BJ (cell line): Measurements from ENCODE around the gene BMERB1. TPM values are rescaled to one million over a fixed set of nuclear protein-coding genes. Genes with fewer than 3 reads are reported as not detected.

Source experiments
- CTCF ChIA-PET: fragments of 350-600 bp; formaldehyde crosslinking; extraction: SDS; loops from one replicate; lab custom pipeline; 2021; ENCODE audit warnings: antibody characterized with exemption, inconsistent platforms; lab: Yijun Ruan, JAX
- POLR2A ChIA-PET: fragments of 300-600 bp; sonication (Branson Sonifier 250); formaldehyde crosslinking; extraction: SDS; loops from one replicate; lab custom pipeline; 2021; ENCODE audit warnings: antibody characterized with exemption; lab: Charles Lee
- DNase-seq: peaks from one replicate; pipeline ENCODE4 v3.0.0-alpha.2; 2011; ENCODE audit warnings: low read depth
- H3K27me3 ChIP-seq: 2 replicates; pipeline ENCODE4 v1.6.0; 2011; ENCODE audit warnings: low read length; ENCODE audit not compliant: control insufficient read depth, insufficient read depth
- H3K36me3 ChIP-seq: 2 replicates; pipeline ENCODE4 v1.5.1; 2011; ENCODE audit warnings: low read length; ENCODE audit not compliant: control insufficient read depth, insufficient read depth
- H3K4me3 ChIP-seq: 2 replicates; pipeline ENCODE4 v1.5.1; 2011; ENCODE audit warnings: low read depth, mild to moderate bottlenecking, control low read depth, low read length
- polyA plus RNA-seq: library from polyadenylated mRNA; depleted of rRNA; stranded (reverse); fragments of >200 nt; gene quantifications from 2 replicates; pipeline ENCODE4 v1.2.3, GENCODE V29; 2011
- TF ChIP-seq, protein P1 (sequence below): IDR thresholded peaks from 2 replicates; pipeline ENCODE4 v1.5.1; 2011; ENCODE audit warnings: low read depth, mild to moderate bottlenecking, control low read depth, inconsistent platforms, low read length, moderate library complexity; ENCODE audit not compliant: insufficient read depth

The BMERB1 gene
- polyA plus RNA-seq, 1 experiment: 72.8 TPM

DNA sequence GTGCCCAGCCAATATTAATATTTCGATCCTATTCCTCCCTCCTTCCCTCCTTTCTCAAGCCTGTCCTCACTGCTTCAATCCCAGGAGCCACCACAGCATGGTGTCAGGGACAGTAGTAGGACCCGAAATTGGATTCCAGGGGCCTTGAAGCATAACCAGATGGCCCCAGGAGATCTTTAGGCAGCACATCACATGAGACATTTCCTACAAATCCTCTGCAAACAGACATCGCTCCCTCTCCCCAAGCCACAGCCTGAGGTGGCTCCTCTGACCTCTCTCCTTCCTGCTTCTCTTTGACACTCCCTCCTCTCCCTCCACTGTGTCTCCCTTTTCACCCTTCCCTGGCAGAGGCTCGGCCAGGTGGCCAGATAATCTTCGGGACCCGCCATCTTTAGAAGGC is 76.6 kb downstream of the BMERB1 start:
- ChIA-PET POLR2A (no interaction called here), CTCF (interaction anchor here (0.9 to 2.6 kb wide), 2 partner anchors 40 to 85 kb away, joined by 3 to 16 read pairs; no protein-coding TSS in a partner anchor)
- H3K27me3 ChIP-seq: no peaks in the 10 kb centered on the region
- TF ChIP-seq, protein P1, sequence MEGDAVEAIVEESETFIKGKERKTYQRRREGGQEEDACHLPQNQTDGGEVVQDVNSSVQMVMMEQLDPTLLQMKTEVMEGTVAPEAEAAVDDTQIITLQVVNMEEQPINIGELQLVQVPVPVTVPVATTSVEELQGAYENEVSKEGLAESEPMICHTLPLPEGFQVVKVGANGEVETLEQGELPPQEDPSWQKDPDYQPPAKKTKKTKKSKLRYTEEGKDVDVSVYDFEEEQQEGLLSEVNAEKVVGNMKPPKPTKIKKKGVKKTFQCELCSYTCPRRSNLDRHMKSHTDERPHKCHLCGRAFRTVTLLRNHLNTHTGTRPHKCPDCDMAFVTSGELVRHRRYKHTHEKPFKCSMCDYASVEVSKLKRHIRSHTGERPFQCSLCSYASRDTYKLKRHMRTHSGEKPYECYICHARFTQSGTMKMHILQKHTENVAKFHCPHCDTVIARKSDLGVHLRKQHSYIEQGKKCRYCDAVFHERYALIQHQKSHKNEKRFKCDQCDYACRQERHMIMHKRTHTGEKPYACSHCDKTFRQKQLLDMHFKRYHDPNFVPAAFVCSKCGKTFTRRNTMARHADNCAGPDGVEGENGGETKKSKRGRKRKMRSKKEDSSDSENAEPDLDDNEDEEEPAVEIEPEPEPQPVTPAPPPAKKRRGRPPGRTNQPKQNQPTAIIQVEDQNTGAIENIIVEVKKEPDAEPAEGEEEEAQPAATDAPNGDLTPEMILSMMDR: no peak
- DNase-seq: no peak
- H3K4me3 ChIP-seq: no peak overlapping the region
- no peaks in the 10 kb centered on the region; the same call in 1 of the 2 replicates for H3K36me3 ChIP-seq

DNA sequence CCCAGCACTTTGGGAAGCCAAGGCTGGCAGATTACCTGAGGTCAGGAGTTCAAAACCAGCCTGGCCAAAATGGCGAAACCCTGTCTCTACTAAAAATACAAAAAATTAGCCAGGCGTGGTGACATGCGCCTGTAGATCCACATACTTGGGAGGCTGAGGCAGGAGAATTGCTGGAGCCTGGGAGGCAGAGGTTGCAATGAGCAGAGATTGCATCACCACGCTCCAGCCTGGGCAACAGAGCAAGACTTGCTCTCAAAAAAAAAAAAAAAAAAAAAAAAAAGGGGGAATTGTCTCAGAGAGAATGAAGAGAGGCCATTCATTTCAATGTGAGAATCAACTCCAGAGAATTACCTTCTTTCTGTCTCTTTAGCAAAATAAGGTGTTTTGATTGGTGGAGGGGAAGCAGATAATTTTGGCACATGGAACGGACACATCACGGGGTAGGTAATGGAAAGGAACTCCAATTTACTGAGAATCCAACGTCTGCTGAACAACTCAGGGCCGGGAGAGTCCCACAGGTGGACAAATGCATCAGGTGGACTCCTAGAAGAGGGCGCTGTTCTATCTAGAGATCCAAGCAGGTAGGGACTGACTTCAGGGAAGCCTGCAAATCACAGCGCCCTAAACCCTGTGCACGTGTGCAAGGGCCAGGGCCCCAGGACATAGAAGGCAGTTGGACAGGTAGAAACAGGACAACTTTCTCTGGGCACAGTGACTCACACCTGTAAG is 77.5 kb downstream of the BMERB1 start:
- no peak overlapping the region for H3K4me3 ChIP-seq
- no peak for DNase-seq
- H3K36me3 ChIP-seq: peaks cover 2% of the 10 kb centered on the region; the same call in 1 of the 2 replicates
- no peaks in the 10 kb centered on the region for H3K27me3 ChIP-seq
- TF ChIP-seq, protein P1: no peak
- POLR2A ChIA-PET: no interaction called here
- CTCF ChIA-PET: no interaction called here

DNA sequence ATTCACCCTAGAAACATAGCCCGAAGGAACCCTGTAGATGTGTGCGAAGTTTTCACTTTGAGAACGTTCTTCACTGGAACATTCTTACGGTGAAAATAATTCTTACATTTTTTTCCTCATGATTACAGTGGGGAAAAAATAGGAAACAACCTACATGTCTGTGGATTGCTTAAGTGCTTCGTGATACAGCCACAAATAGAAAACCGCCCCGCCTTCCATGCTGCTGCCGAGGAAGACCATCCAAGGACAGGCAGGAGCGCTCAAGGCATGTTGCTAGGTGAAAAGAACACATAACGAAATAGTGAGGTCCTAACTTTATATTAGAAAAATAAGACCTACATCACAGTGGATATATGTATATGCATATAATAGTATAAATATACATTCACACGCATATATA is 78.8 kb downstream of the BMERB1 start:
- ChIA-PET CTCF (no interaction called here), POLR2A (no interaction called here)
- TF ChIP-seq, protein P1: no peak
- H3K27me3 ChIP-seq: no peaks in the 10 kb centered on the region
- no peak overlapping the region for H3K4me3 ChIP-seq
- H3K36me3 ChIP-seq: peaks cover 2% of the 10 kb centered on the region; the same call in 1 of the 2 replicates
- DNase-seq: no peak

DNA sequence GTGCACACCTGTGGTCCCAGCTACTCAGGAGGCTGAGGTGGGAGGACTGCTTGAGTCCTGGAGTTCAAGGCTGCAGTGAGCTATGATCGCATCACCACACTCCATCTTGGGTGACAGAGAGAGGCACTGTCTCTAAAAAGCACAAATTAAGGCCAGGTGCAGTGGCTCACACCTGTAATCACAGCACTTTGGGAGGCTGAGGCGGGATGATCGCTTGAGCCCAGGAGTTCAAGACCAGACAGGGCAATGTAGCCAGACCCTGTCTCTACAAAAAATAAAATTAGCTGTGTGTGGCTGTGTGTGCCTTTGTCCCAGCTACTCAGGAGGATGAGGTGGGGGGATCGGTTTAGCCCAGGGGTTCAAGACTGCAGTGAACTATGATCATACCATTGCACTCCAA is 81.6 kb downstream of the BMERB1 start:
- POLR2A ChIA-PET: no interaction called here
- CTCF ChIA-PET: no interaction called here
- H3K36me3 ChIP-seq: peaks cover 2% of the 10 kb centered on the region; the same call in 1 of the 2 replicates
- no peak overlapping the region for H3K4me3 ChIP-seq
- TF ChIP-seq, protein P1: no peak
- DNase-seq: no peak
- H3K27me3 ChIP-seq: no peaks in the 10 kb centered on the region

DNA sequence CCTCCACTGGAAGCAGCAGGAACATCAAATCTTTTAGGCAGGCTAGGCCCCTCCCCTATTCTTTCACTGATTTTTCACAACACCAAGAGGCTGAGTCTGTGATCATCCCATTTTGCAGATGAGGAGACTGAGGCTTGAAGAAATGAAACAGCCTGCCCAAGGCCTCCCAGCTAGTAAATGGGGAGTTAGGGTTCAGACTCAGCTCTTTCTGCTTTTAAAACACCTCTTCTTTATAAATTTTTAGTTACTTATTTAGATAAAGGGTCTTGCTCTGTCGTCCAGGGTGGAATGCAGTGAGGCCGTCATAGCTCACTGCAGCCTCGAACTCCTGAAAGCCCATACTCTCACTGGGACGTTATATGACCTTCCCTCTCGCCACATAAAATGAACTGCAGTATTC is 82.2 kb downstream of the BMERB1 start:
- H3K4me3 ChIP-seq: no peak overlapping the region
- ChIA-PET POLR2A (no interaction called here), CTCF (interaction anchor here (1.4 kb wide), 1 partner anchor 89 kb away, joined by 6 read pairs; no protein-coding TSS in a partner anchor)
- H3K27me3 ChIP-seq: no peaks in the 10 kb centered on the region
- peaks cover 2% of the 10 kb centered on the region; the same call in 1 of the 2 replicates for H3K36me3 ChIP-seq
- TF ChIP-seq, protein P1: no peak
- DNase-seq: no peak
